CD4-positive, alpha-beta T cell treated with Interleukin-12 subunit alpha and Interleukin-12 subunit beta, for 1 hour (primary cell): Measurements from ENCODE around the gene RNF152.
A peak's percentile ranks its signal among the peaks of the same experiment; 100 is the strongest.

Source experiments
- DNase-seq: peaks from one replicate; pipeline ENCODE4 v3.0.0-alpha.2; 2020

The RNF152 gene

GRCh38 chr18:61892683-61893308 lies at the start of gene RNF152:
Gene RNF152 (minus strand): TSS chr18:61893007. CDS start chr18:61816463, 76,544 bp downstream.
- peak; percentile 12 for DNase-seq

- DNase-seq, result no peak
These were observed 49.2 kb upstream of the RNF152 start for GRCh38 chr18:61941948-61942471.

- DNase-seq, result no peak
These were observed 46.4 kb upstream of the RNF152 start for GRCh38 chr18:61939046-61939674.

- no peak for DNase-seq
These were observed 42.6 kb upstream of the RNF152 start for GRCh38 chr18:61935362-61935761.

GRCh38 chr18:61931654-61932379 lies 39.0 kb upstream of the RNF152 start:
- DNase-seq, result no peak

- DNase-seq, result no peak
These were observed 37.3 kb upstream of the RNF152 start for GRCh38 chr18:61929881-61930640.

GRCh38 chr18:61926532-61926931 lies 33.7 kb upstream of the RNF152 start:
- DNase-seq, result peak; percentile 16

GRCh38 chr18:61924550-61924949 lies 31.7 kb upstream of the RNF152 start:
- no peak for DNase-seq

- no peak for DNase-seq
These were observed 29.6 kb upstream of the RNF152 start for GRCh38 chr18:61922435-61922834.

- no peak for DNase-seq
These were observed 28.9 kb upstream of the RNF152 start for GRCh38 chr18:61921621-61922235.

GRCh38 chr18:61917818-61918217 lies 25.0 kb upstream of the RNF152 start:
- DNase-seq, result no peak

- DNase-seq, result no peak
These were observed 19.7 kb upstream of the RNF152 start for GRCh38 chr18:61912476-61912875.

GRCh38 chr18:61910101-61910500 lies 17.3 kb upstream of the RNF152 start:
- no peak for DNase-seq

GRCh38 chr18:61908661-61909060 lies 15.9 kb upstream of the RNF152 start:
- DNase-seq, result no peak

- DNase-seq, result peak; percentile 49
These were observed 8.6 kb upstream of the RNF152 start for GRCh38 chr18:61901323-61901986.

GRCh38 chr18:61900504-61901281 lies 7.9 kb upstream of the RNF152 start:
- DNase-seq, result no peak

GRCh38 chr18:61898640-61899101 lies 5.9 kb upstream of the RNF152 start:
- DNase-seq, result no peak

- DNase-seq, result no peak
These were observed 4.0 kb upstream of the RNF152 start for GRCh38 chr18:61896757-61897156.

GRCh38 chr18:61896118-61896517 lies 3.3 kb upstream of the RNF152 start:
- no peak for DNase-seq

GRCh38 chr18:61894751-61895524 lies 2.1 kb upstream of the RNF152 start:
- DNase-seq, result no peak
